Caco-2 (cell line): ENCODE results near the gene IP6K3. TPM values are rescaled to one million over a fixed set of nuclear protein-coding genes. Genes with fewer than 3 reads are reported as not detected.

Experiments
- BruUV-seq: library from RNA; stranded (reverse); fragments of 400-500 nt; replicated peaks from 2 replicates; lab custom pipeline; 2021; lab: Mats Ljungman, UMichigan
- CTCF ChIA-PET: fragments of 300-600 bp; sonication (Branson Sonifier 250); formaldehyde crosslinking; loops from one replicate; lab custom pipeline; 2022; ENCODE audit warnings: antibody characterized with exemption; lab: Charles Lee
- POLR2A ChIA-PET: fragments of 300-600 bp; sonication (Branson Sonifier 250); formaldehyde crosslinking; loops from one replicate; lab custom pipeline; 2022; ENCODE audit warnings: antibody characterized with exemption; lab: Charles Lee
- DNase-seq, 2 experiments: peaks; one replicate each; pipeline versions ENCODE4 v3.0.0 to v3.0.0-alpha.2; 2020 to 2022
- H3K27me3 ChIP-seq: replicated peaks from 2 replicates; pipeline ENCODE4 v1.6.0; 2011; ENCODE audit warnings: low read length; ENCODE audit not compliant: control insufficient read depth, insufficient read depth
- H3K36me3 ChIP-seq: 2 replicates; pipeline ENCODE4 v1.5.1; 2011; ENCODE audit warnings: low read length; ENCODE audit not compliant: control insufficient read depth, insufficient read depth
- H3K4me1 ChIP-seq: fragments of 250-450 bp; sonication (Bioruptor Pico); 2 replicates; pipeline ENCODE4 v1.5.1; 2020; ENCODE audit warnings: mild to moderate bottlenecking
- H3K4me3 ChIP-seq: 2 replicates; pipeline ENCODE4 v1.5.1; 2011; ENCODE audit warnings: low read depth, mild to moderate bottlenecking, control low read depth, low read length
- H3K9me3 ChIP-seq: fragments of 250-450 bp; sonication (Bioruptor Pico); 2 replicates; pipeline ENCODE4 v1.5.1; 2020; ENCODE audit warnings: mild to moderate bottlenecking, moderate library complexity
- H3K27ac Mint-ChIP-seq: one replicate; pipeline ENCODE4 v1.8.0; 2022; ENCODE audit warnings: mixed read lengths; ENCODE audit not compliant: unreplicated experiment
- H3K27me3 Mint-ChIP-seq: one replicate; pipeline ENCODE4 v1.8.0; 2022; ENCODE audit warnings: mixed read lengths; ENCODE audit not compliant: insufficient read depth, unreplicated experiment
- H3K36me3 Mint-ChIP-seq: one replicate; pipeline ENCODE4 v1.8.0; 2022; ENCODE audit warnings: mild to moderate bottlenecking, mixed read lengths; ENCODE audit not compliant: insufficient read depth, unreplicated experiment
- H3K4me1 Mint-ChIP-seq: one replicate; pipeline ENCODE4 v1.8.0; 2022; ENCODE audit warnings: low read depth, mixed read lengths; ENCODE audit not compliant: unreplicated experiment
- H3K4me3 Mint-ChIP-seq: one replicate; pipeline ENCODE4 v1.8.0; 2022; ENCODE audit warnings: mild to moderate bottlenecking, moderate library complexity, mixed read lengths; ENCODE audit not compliant: unreplicated experiment
- H3K9me3 Mint-ChIP-seq: one replicate; pipeline ENCODE4 v1.8.0; 2022; ENCODE audit warnings: mixed read lengths; ENCODE audit not compliant: unreplicated experiment
- intact Hi-C: fragments of 100-400 bp; cut with micrococcal nuclease; formaldehyde crosslinking; loops from one replicate; pipeline ENCODE4 v1.10.0; 2022; ENCODE audit not compliant: unreplicated experiment
- total RNA-seq: library from RNA; stranded (reverse); gene quantifications from 2 replicates; pipeline ENCODE4 v1.2.3, GENCODE V29; 2022
- TF ChIP-seq, protein P1 (sequence below), 2 experiments: fragments of 200-600 bp in 1 of 2; IDR thresholded peaks; 1 replicate in 1 of 2; 2 replicates in 1 of 2; pipeline versions ENCODE4 v1.5.1 to v1.8.0; 2011 to 2022; ENCODE audit warnings: antibody characterized with exemption in 1 of 2, control low read depth in 1 of 2, inconsistent platforms in 1 of 2, low read depth in 1 of 2, low read length in 1 of 2, mild to moderate bottlenecking in 1 of 2, moderate library complexity in 1 of 2; ENCODE audit not compliant: insufficient read depth in 1 of 2, severe bottlenecking in 1 of 2, unreplicated experiment in 1 of 2

The IP6K3 gene
- total RNA-seq, 1 experiment from 2014 or later: 0.45 TPM

DNA sequence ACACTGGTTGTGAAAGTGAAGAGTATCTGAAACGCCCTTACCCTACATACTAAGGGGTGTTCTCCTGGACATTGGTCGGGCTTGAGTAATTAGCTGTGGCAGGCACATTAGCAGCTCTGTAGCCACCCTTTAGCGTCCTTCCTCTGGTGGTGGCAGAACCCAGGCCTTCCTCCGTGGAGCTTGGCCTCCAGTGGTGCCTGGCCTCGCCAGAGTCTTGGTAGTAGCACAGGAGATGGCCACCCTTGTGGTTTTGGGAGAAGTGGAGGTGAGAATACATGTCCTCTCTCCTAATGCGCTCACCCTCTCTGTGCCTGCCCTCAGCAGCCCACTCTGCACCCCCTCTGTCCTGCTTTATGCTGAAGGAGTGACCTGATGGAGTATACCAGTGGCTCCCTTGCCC, 17.6 kb downstream of the IP6K3 start:
- BruUV-seq: no TSS peak
- Mint-ChIP-seq H3K4me3 (no peak overlapping the region), H3K27ac (no peak overlapping the region), H3K9me3 (no peaks in the 10 kb centered on the region), H3K36me3 (no peaks in the 10 kb centered on the region), H3K27me3 (no peaks in the 10 kb centered on the region), H3K4me1 (no peaks in the 10 kb centered on the region)
- no peaks in the 10 kb centered on the region for H3K36me3 ChIP-seq
- no peaks in the 10 kb centered on the region for H3K4me1 ChIP-seq
- POLR2A ChIA-PET: interaction anchor here (0.6 kb wide), 1 partner anchor 33 kb away, joined by 3 read pairs; no protein-coding TSS in a partner anchor
- TF ChIP-seq, protein P1, sequence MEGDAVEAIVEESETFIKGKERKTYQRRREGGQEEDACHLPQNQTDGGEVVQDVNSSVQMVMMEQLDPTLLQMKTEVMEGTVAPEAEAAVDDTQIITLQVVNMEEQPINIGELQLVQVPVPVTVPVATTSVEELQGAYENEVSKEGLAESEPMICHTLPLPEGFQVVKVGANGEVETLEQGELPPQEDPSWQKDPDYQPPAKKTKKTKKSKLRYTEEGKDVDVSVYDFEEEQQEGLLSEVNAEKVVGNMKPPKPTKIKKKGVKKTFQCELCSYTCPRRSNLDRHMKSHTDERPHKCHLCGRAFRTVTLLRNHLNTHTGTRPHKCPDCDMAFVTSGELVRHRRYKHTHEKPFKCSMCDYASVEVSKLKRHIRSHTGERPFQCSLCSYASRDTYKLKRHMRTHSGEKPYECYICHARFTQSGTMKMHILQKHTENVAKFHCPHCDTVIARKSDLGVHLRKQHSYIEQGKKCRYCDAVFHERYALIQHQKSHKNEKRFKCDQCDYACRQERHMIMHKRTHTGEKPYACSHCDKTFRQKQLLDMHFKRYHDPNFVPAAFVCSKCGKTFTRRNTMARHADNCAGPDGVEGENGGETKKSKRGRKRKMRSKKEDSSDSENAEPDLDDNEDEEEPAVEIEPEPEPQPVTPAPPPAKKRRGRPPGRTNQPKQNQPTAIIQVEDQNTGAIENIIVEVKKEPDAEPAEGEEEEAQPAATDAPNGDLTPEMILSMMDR (IDR thresholded peaks at IDR 0.05; ENCODE audit: insufficient read depth in 1 of 2, low read depth in 1 of 2, low read length in 1 of 2, severe bottlenecking in 1 of 2, unreplicated experiment in 1 of 2): no peak
- H3K27me3 ChIP-seq: no peaks in the 10 kb centered on the region
- CTCF ChIA-PET: no interaction called here
- H3K9me3 ChIP-seq: no peaks in the 10 kb centered on the region
- no peak for DNase-seq
- intact Hi-C loops: no loop called here
- no peak overlapping the region for H3K4me3 ChIP-seq

DNA sequence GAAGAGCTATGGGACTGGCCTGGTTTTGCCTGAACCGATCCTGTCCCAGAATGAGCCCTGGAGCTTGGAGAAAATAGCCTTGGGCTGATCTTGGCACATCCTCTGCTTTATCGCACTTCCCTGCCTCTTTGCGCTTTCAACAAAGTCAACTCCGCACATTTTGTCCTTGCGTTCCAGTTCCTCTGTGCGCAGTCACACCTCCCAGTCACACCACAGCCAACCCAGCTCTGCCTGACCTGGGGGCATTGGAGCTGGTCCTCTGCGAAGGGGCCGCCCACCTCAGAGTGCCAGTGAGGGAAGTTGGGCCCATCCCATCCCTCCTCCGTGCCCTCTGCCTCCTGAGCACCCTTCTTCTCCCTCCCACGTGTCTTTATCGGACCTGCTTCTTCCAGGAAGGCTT, 18.3 kb downstream of the IP6K3 start:
- Histone ChIP-seq H3K4me3 (no peak overlapping the region), H3K27me3 (0 out of 2 replicates have a peak, but pooled peaks cover 1% of the 10 kb centered on the region), H3K4me1 (no peaks in the 10 kb centered on the region), H3K36me3 (no peaks in the 10 kb centered on the region), H3K9me3 (no peaks in the 10 kb centered on the region)
- TF ChIP-seq, protein P1 (IDR thresholded peaks at IDR 0.05; ENCODE audit: insufficient read depth in 1 of 2, low read depth in 1 of 2, low read length in 1 of 2, severe bottlenecking in 1 of 2, unreplicated experiment in 1 of 2): no peak
- no TSS peak for BruUV-seq
- intact Hi-C loops: no loop called here
- CTCF ChIA-PET: no interaction called here
- POLR2A ChIA-PET: interaction anchor here (0.6 kb wide), 1 partner anchor 33 kb away, joined by 3 read pairs; no protein-coding TSS in a partner anchor
- Mint-ChIP-seq H3K9me3 (no peaks in the 10 kb centered on the region), H3K36me3 (no peaks in the 10 kb centered on the region), H3K4me3 (no peak overlapping the region), H3K27ac (no peak overlapping the region), H3K27me3 (no peaks in the 10 kb centered on the region), H3K4me1 (no peaks in the 10 kb centered on the region)
- no peak for DNase-seq

DNA sequence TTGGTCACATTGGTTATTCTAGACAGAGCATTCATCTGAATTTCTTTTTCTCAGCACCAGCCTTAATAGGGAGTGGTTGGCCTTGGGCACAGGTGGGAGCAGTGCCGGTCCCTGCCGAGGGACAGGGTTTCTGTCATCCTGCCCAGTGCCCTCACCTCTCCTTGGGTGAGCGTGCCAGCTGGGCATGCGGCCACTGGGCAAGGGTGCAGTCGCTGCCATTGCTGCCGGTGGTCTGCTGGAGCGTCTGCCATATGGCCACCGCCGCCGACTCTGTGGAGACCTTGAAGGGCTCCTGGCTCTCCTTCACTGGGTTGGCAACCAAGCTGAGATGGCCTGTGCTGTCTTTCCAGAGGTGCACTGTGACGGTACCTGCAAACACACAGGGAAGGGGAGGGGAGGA, 18.8 kb downstream of the IP6K3 start:
- no peak for DNase-seq
- Mint-ChIP-seq H3K36me3 (no peaks in the 10 kb centered on the region), H3K4me1 (no peaks in the 10 kb centered on the region), H3K27ac (no peak overlapping the region), H3K9me3 (no peaks in the 10 kb centered on the region), H3K27me3 (no peaks in the 10 kb centered on the region), H3K4me3 (no peak overlapping the region)
- no TSS peak for BruUV-seq
- H3K36me3 ChIP-seq: no peaks in the 10 kb centered on the region
- H3K27me3 ChIP-seq: 0 out of 2 replicates have a peak, but pooled peaks cover 1% of the 10 kb centered on the region
- ChIA-PET POLR2A (no interaction called here), CTCF (no interaction called here)
- TF ChIP-seq, protein P1 (IDR thresholded peaks at IDR 0.05; ENCODE audit: insufficient read depth in 1 of 2, low read depth in 1 of 2, low read length in 1 of 2, severe bottlenecking in 1 of 2, unreplicated experiment in 1 of 2): no peak
- no peaks in the 10 kb centered on the region for H3K4me1 ChIP-seq
- no peak overlapping the region for H3K4me3 ChIP-seq
- no peaks in the 10 kb centered on the region for H3K9me3 ChIP-seq
- intact Hi-C loops: no loop called here
